Fibroblast of peridontal ligament (primary cell): ENCODE data around the gene TMCC2.

ENCODE experiments used
- DNase-seq: peaks from one replicate; pipeline ENCODE4 v3.0.0-alpha.2; 2010; ENCODE audit errors: extremely low read depth

The TMCC2 gene

GRCh38 chr1:205240569-205240968 is 12.8 kb downstream of the TMCC2 start:
- no peak for DNase-seq

GRCh38 chr1:205241366-205242030 is 13.8 kb downstream of the TMCC2 start:
- DNase-seq: no peak

GRCh38 chr1:205243350-205244191 is 15.8 kb downstream of the TMCC2 start:
- no peak for DNase-seq

GRCh38 chr1:205244384-205244783 is 16.6 kb downstream of the TMCC2 start:
- no peak for DNase-seq

GRCh38 chr1:205245096-205245495 is 17.4 kb downstream of the TMCC2 start:
- DNase-seq: no peak

GRCh38 chr1:205246351-205247119 is 18.8 kb downstream of the TMCC2 start:
- DNase-seq: no peak

- DNase-seq: peak; percentile 29
These were observed 19.6 kb downstream of the TMCC2 start for GRCh38 chr1:205247130-205247921.

GRCh38 chr1:205248793-205249601 is 21.3 kb downstream of the TMCC2 start:
- DNase-seq: peak; percentile 50

GRCh38 chr1:205249651-205250050 is 21.9 kb downstream of the TMCC2 start:
- no peak for DNase-seq

- no peak for DNase-seq
These were observed 23.0 kb downstream of the TMCC2 start for GRCh38 chr1:205250699-205251098.

GRCh38 chr1:205251576-205251975 is 23.8 kb downstream of the TMCC2 start:
- no peak for DNase-seq

GRCh38 chr1:205255941-205256780 is 28.4 kb downstream of the TMCC2 start:
- peak; percentile 89 for DNase-seq

GRCh38 chr1:205256951-205257625 is 29.3 kb downstream of the TMCC2 start:
- no peak for DNase-seq

- DNase-seq: no peak
These were observed 30.0 kb downstream of the TMCC2 start for GRCh38 chr1:205257735-205258134.

- DNase-seq: no peak
These were observed 30.5 kb downstream of the TMCC2 start for GRCh38 chr1:205258261-205258691.

GRCh38 chr1:205258719-205259118 is 31.0 kb downstream of the TMCC2 start:
- DNase-seq: peak; percentile 40

- peak; percentile 29 for DNase-seq
These were observed 31.6 kb downstream of the TMCC2 start for GRCh38 chr1:205259324-205259832.

- no peak for DNase-seq
These were observed 32.3 kb downstream of the TMCC2 start for GRCh38 chr1:205259998-205260397.
